Stomach (tissue), 4 donors: Measurements from ENCODE around the gene CAPN9.

Source experiments
- EP300 ChIP-seq: sonication (generic); formaldehyde crosslinking; IDR thresholded peaks from one replicate; pipeline ENCODE4 v1.6.1; 2017; ENCODE audit warnings: antibody characterized with exemption
- POLR2A ChIP-seq, 4 donors: fragments of 450-650 bp; IDR thresholded peaks; one replicate each; pipeline ENCODE4 v1.6.1; 2016; ENCODE audit warnings: antibody characterized with exemption in 4 of 4, control low read depth in 2 of 4, mild to moderate bottlenecking in 1 of 4, moderate library complexity in 1 of 4
- POLR2AphosphoS5 ChIP-seq, 3 donors: sonication (generic); formaldehyde crosslinking; IDR thresholded peaks; one replicate each; pipeline ENCODE4 v1.6.1; 2016; ENCODE audit warnings: antibody characterized with exemption in 3 of 3
- TF ChIP-seq, protein P1 (sequence below), 7 experiments: fragments of 450-650 bp in 4 of 7; fragments of 200-600 bp in 3 of 7; sonication (generic) in 3 of 7; IDR thresholded peaks; one replicate each; pipeline ENCODE4 v1.5.1; 2016 to 2019; ENCODE audit warnings: antibody characterized with exemption in 7 of 7, control low read depth in 2 of 7, mild to moderate bottlenecking in 1 of 7

DNA sequence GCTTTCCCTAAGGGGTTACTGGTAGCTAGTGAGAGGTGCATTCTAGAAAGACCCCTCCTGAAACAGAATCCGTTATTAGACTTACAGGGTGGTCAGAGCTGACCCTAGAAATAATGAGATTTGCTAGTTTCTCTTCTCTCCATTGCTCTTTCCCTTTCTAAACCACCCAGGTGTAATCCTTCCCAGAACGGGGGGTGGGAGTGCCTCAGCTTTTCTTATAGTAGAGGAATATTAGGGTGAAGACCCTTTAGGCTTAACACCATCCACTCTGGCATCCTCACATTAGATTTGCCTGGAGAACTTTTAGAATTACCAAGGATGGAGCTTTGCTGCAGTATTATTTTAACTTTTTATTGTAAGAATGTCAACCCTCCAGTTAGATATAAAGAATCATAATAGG lies 49.4 kb downstream of the CAPN9 start:
- no peak for TF ChIP-seq POLR2A (IDR thresholded peaks at IDR 0.05)
- TF ChIP-seq, protein P1, sequence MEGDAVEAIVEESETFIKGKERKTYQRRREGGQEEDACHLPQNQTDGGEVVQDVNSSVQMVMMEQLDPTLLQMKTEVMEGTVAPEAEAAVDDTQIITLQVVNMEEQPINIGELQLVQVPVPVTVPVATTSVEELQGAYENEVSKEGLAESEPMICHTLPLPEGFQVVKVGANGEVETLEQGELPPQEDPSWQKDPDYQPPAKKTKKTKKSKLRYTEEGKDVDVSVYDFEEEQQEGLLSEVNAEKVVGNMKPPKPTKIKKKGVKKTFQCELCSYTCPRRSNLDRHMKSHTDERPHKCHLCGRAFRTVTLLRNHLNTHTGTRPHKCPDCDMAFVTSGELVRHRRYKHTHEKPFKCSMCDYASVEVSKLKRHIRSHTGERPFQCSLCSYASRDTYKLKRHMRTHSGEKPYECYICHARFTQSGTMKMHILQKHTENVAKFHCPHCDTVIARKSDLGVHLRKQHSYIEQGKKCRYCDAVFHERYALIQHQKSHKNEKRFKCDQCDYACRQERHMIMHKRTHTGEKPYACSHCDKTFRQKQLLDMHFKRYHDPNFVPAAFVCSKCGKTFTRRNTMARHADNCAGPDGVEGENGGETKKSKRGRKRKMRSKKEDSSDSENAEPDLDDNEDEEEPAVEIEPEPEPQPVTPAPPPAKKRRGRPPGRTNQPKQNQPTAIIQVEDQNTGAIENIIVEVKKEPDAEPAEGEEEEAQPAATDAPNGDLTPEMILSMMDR (IDR thresholded peaks at IDR 0.05): no peak
- no peak for TF ChIP-seq POLR2AphosphoS5 (IDR thresholded peaks at IDR 0.05)
- TF ChIP-seq EP300: no peak
